T47D (cell line): ENCODE results near the gene SUSD3.

ENCODE experiments used
- DNase-seq, 2 experiments: peaks; one replicate each; pipeline versions ENCODE4 v3.0.0 to v3.0.0-alpha.2; 2011 to 2012; ENCODE audit warnings: low read depth in 1 of 2, low spot score in 1 of 2
- JUND ChIP-seq: IDR thresholded peaks from 2 replicates; pipeline ENCODE4 v1.6.1; 2012; ENCODE audit warnings: low read depth
- in situ Hi-C: cut with HindIII; loops from 2 replicates; pipeline ENCODE4 v1.10.0; 2016; ENCODE audit warnings: low sequenced_read_pairs, low pct_unique_long_range_greater_than_20kb

SUSD3 gene

DNA sequence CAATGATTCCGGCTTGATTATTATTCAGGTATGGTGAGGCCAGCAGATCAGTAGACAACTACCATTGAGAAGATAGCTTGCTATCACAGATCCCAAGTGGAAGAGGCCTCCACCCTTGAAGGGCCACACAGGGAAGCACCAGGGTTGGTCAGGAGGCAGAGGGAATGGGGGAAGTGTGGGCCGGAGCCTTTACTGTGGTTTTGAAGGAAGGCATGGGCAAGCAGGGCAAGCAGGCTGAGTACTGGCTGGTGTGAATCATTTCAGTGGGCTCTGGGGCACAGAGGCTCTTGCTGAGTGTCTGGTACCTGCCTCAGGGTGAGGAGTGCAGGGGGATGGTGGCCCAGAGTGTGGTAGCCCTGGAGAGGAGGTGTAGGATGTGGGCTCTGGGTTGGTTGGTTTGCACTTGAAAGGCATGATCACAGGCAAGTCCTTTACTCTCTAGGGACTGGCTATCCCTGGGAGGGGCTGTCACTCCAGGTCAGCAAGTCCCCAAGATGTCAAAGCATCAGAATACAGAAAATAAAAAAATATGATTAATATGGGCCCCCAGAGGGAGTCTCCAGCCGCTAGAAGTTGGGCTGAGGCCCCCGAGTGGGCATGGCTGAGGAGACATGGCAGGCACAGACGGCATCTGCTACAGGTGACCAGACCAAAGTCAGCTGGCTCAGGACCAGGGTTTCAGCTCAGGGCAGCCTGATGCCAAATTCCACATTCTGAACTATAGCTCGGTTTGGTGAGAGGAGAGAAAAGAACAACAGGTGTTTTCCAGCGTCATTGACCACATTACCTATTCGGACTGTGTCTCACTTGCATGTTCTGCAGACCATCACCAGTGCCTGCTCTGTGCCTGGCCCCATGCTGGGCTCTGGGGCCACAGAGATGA lies 9.7 kb upstream of the SUSD3 start:
- no peak for TF ChIP-seq JUND
- in situ Hi-C loops: no loop called here

GRCh38 chr9:93049491-93049890 lies 9.0 kb upstream of the SUSD3 start:
- no peak for DNase-seq
- TF ChIP-seq JUND: no peak
- in situ Hi-C loops: no loop called here

More for the DNA sequence above, 9.7 kb upstream of the SUSD3 start:
- no peak for DNase-seq

DNA sequence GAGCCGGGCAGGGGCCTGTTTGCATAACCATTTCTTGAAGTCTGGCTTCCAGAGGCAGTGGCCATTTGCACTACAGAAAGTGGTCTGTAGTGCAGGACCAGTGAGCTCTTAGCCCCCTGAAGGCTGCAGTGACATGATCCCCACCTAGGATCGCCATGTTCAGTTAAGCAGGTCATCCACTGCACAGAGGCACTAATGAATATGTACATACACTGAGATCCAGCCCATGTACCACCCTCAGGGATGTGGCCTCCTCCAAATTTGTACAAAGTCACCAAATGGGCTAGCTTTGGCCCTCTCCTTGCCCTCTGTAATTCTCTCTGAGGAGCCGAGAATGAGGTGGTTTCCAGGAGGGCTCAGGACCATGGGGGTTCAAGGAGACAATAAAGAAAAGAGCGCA lies 8.3 kb upstream of the SUSD3 start:
- no peak for DNase-seq
- no peak for TF ChIP-seq JUND
- in situ Hi-C loops: no loop called here

DNA sequence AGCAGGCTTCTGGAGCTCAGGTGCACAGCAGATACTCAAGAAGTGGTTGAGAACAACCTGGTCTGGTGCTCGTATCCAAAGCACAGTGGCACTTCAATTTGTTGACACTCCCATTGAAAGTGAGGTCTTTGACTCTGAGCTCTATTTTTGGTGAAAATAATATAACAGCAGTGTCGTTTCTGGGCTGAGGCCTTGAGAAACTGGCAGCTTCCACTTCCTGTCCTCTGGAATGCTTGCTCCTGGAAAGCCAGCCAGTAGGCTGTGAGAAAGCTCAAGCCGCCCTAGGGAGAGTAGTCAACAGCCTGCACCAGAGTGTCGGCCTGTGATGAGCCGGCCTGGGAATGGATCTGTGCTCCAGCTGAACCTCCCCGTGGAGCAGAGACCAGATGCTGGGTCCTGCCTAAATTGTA lies 6.8 kb upstream of the SUSD3 start:
- TF ChIP-seq JUND: no peak
- in situ Hi-C loops: no loop called here
- no peak for DNase-seq

GRCh38 chr9:93052791-93053540 lies 5.5 kb upstream of the SUSD3 start:
- no peak for TF ChIP-seq JUND
- peak in 1 of 2 experiments; percentile 63 for DNase-seq
- in situ Hi-C loops: no loop called here

- TF ChIP-seq JUND: no peak
- in situ Hi-C loops: no loop called here
- peak in 1 of 2 experiments; percentile 48 for DNase-seq
Observed at GRCh38 chr9:93053781-93054331, 4.6 kb upstream of the SUSD3 start.

DNA sequence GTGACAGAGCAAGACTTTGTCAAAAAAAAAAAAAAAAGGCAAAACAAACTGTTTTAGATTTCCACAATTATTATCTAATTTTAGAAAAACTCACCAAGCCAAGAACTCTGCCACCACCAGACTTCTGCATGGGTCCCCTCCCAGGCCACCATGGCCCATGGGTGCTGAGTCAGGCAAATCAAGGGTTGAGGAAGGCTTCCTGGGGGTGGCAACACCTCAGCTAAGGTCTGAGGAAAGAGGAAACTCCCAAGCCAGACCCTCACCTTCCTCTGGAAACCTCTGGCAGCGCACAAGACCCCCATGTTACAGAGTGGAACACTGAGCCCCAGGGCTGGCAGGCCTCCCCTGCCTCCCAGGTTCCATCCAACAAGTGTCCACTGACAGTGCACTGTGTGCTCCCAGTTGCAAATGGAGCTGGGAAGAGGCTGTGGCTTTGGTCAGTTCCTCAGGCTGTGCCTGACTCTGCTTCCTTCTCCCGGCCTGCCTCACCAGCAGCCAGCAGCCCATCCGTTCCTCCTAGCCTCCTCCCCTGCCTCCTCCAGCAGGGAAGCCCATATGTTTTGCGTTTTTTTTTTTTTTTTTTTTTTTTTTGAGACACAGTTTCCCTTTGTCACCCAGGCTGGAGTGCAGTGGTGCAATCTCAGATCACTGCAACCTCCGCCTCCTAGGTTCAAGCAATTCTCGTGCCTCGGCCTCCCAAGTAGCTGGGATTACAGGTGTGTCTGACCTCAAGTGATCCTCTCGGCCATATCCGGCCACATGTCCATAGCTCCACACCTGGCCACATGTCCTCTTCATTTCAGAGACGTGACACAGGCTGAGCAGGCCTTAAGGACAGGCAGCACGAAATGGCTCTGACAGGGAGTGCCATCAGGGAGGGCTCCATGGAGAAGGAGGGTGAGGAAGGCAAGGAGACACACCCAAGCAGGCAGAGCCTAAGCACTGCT lies 3.5 kb upstream of the SUSD3 start:
- DNase-seq: no peak
- in situ Hi-C loops: no loop called here
- no peak for TF ChIP-seq JUND

DNA sequence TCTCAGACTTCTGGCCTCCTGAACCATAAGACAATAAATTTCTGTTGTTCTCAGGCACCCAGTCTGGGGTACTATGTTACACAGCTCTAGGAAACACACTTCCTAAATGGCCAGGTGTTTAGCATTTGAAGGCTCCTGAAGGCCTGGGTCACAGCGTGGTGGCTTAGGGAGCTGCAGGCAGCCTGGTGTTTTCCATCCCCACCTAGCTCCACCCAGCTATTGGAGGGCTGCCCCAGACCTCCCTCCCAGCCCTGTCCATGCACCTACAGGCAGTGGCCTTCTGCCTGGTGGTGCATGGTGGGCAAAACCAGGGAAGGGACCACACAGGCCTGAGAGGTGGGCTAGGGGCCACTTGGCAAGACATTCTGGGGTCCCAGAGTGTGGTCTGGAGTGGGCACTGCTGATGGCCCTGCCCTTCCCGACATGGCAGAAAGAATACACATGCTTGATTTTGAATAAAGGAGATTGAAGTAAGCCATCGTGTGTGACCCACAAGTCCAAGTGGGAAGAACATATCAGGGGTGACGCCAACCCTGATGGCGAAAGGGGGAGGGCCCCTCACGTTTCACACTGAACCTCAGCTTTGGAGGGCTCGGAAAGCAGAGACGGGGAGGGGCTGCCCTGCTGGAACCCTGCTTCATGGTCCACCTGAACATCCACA lies 1.3 kb upstream of the SUSD3 start:
- in situ Hi-C loops: no loop called here
- TF ChIP-seq JUND: no peak
- no peak for DNase-seq

GRCh38 chr9:93057703-93058354 lies 672 bp upstream of the SUSD3 start:
- in situ Hi-C loops: no loop called here
- DNase-seq: no peak
- no peak for TF ChIP-seq JUND

- no peak for TF ChIP-seq JUND
- in situ Hi-C loops: no loop called here
- peak in 1 of 2 experiments; percentile 32 for DNase-seq
Observed at GRCh38 chr9:93059011-93059714, 662 bp downstream of the SUSD3 start.
